AG04450 (cell line): ENCODE data around the gene MICALL2. TPM values are rescaled to one million over a fixed set of nuclear protein-coding genes. Genes with fewer than 3 reads are reported as not detected.

Experiments
- CTCF ChIA-PET: fragments of 300-600, 350-600 bp; formaldehyde crosslinking; extraction: SDS; loops from one replicate; lab custom pipeline; 2022; ENCODE audit warnings: antibody characterized with exemption, inconsistent platforms; lab: Charles Lee
- POLR2A ChIA-PET: fragments of 350-600 bp; formaldehyde crosslinking; extraction: SDS; loops from one replicate; lab custom pipeline; 2021; ENCODE audit warnings: antibody characterized with exemption, inconsistent platforms; lab: Yijun Ruan, JAX
- DNase-seq: peaks from one replicate; pipeline ENCODE4 v3.0.0-alpha.2; 2011; ENCODE audit warnings: low read depth, low spot score
- H3K27ac ChIP-seq: one replicate; pipeline ENCODE4 v1.5.1; 2012; ENCODE audit warnings: low read depth, low read length, control low read depth
- H3K27me3 ChIP-seq: one replicate; pipeline ENCODE4 v1.6.0; 2012; ENCODE audit warnings: low read length; ENCODE audit not compliant: control insufficient read depth, insufficient read depth
- H3K4me3 ChIP-seq: 2 replicates; pipeline ENCODE4 v1.5.1; 2011; ENCODE audit warnings: mild to moderate bottlenecking, low read depth, low read length, control low read depth
- H3K9me3 ChIP-seq: 2 replicates; pipeline ENCODE4 v1.5.1; 2012; ENCODE audit warnings: low read length; ENCODE audit not compliant: control insufficient read depth, insufficient read depth
- polyA minus RNA-seq: library from RNA; depleted of rRNA, polyadenylated mRNA; stranded (reverse); fragments of >200 nt; gene quantifications from 2 replicates; pipeline ENCODE4 v1.2.3, GENCODE V29; 2011; rRNA and poly(A)+ RNA removed
- polyA plus RNA-seq: library from polyadenylated mRNA; depleted of rRNA; stranded (reverse); fragments of >200 nt; gene quantifications from 2 replicates; pipeline ENCODE4 v1.2.3, GENCODE V29; 2011; rRNA removed
- TF ChIP-seq, protein P1 (sequence below): IDR thresholded peaks from 2 replicates; pipeline ENCODE4 v1.5.1; 2011; ENCODE audit warnings: low read depth, low read length, control low read depth, inconsistent platforms

MICALL2 gene
- polyA plus RNA-seq, result 8.5 and 9.6 TPM in 2 replicates
- polyA minus RNA-seq, result 7.3 and 10.3 TPM in 2 replicates

DNA sequence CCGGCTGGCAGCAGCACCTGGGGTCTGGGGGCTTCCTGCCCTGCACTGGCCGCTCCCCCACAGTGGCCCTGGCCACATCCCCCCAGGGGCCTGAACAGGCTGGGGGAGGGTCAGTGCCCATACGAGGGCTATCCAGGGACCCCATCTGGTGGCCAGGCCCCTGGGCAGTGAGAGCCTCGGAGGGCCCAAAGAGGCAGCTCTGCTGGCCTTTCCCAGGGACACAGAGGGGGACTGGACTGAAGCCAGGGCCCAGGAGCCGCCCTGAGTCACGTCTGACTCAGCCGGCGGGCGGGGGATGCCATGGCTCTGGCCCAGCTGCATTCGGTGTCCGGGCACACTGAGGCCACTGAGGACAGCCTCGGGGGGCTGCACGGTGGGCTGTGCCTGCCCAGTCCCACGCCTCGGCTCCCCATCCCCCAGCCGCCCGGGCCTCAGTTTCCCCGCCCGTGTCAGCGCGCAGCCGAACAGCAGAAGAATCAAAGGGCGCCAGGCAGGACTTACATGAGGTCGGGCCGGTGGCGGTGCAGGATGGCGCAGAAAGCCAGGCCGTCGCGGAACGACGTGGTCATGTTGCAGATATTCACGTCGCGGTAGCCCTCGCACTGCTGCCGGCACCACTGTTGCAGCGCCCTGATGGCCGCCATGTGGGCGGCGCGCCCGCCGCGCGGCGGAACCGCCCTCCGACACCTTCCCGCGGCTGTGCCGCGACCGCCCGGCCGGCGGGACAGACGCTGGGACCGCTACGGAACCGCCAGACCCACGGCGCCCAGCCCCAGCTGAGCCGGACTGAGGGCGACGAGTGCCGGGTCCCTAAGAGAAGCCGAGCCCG lies at the start of gene MICALL2:
TSS of gene MICALL2 (minus strand) at position 788 of the 829 bp plus-strand sequence. CDS start at position 644, 144 bp downstream.
- no peaks in the 10 kb centered on the region for H3K27me3 ChIP-seq
- peak; percentile 65 for DNase-seq
- peak within 1 kb of the TSS; percentile 92 for H3K4me3 ChIP-seq
- ChIA-PET CTCF (interaction anchor here (0.6 kb wide), 1 partner anchor 255 kb away, joined by 3 read pairs; no protein-coding TSS in a partner anchor), POLR2A (interaction anchor here (0.5 to 1.6 kb wide), 6 partner anchors 11 to 554 kb away, joined by 3 to 6 read pairs (median 4); no protein-coding TSS in a partner anchor)
- TF ChIP-seq, protein P1, sequence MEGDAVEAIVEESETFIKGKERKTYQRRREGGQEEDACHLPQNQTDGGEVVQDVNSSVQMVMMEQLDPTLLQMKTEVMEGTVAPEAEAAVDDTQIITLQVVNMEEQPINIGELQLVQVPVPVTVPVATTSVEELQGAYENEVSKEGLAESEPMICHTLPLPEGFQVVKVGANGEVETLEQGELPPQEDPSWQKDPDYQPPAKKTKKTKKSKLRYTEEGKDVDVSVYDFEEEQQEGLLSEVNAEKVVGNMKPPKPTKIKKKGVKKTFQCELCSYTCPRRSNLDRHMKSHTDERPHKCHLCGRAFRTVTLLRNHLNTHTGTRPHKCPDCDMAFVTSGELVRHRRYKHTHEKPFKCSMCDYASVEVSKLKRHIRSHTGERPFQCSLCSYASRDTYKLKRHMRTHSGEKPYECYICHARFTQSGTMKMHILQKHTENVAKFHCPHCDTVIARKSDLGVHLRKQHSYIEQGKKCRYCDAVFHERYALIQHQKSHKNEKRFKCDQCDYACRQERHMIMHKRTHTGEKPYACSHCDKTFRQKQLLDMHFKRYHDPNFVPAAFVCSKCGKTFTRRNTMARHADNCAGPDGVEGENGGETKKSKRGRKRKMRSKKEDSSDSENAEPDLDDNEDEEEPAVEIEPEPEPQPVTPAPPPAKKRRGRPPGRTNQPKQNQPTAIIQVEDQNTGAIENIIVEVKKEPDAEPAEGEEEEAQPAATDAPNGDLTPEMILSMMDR, result no peak
- peak within 1 kb of the TSS; percentile 88 for H3K27ac ChIP-seq
- no peaks in the 10 kb centered on the region; the same call in 1 of the 2 replicates for H3K9me3 ChIP-seq

DNA sequence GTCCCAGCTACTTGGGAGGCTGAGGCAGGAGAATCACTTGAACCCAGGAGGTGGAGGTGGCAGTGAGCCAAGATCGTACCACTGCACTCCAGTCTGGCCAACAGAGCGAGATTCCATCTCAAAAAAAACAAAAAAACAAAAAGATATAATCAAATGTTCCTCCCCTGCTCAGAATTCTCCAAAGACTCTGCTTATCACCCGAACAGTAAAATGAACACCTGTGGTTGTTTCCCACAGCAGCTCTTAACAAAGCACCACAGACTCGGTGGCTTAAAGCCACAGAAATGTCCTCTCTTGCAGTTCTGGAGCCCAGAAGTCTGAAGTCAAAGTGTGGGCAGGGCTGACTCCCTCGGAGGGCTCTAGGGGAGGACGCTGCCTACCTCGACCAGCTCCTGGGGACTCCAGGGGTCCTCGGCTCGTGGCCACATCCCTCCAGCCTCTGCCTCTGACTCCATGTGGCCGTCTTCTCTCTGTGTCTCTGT lies 49.0 kb upstream of the MICALL2 start:
- no peaks in the 10 kb centered on the region; the same call in 1 of the 2 replicates for H3K9me3 ChIP-seq
- H3K27me3 ChIP-seq, result no peaks in the 10 kb centered on the region
- TF ChIP-seq, protein P1, result no peak
- ChIA-PET CTCF (interaction anchor here (0.6 kb wide), 1 partner anchor 907 kb away, joined by 5 read pairs; no protein-coding TSS in a partner anchor), POLR2A (no interaction called here)
- no peak for DNase-seq
- H3K27ac ChIP-seq, result no peak overlapping the region
- H3K4me3 ChIP-seq, result no peak overlapping the region

DNA sequence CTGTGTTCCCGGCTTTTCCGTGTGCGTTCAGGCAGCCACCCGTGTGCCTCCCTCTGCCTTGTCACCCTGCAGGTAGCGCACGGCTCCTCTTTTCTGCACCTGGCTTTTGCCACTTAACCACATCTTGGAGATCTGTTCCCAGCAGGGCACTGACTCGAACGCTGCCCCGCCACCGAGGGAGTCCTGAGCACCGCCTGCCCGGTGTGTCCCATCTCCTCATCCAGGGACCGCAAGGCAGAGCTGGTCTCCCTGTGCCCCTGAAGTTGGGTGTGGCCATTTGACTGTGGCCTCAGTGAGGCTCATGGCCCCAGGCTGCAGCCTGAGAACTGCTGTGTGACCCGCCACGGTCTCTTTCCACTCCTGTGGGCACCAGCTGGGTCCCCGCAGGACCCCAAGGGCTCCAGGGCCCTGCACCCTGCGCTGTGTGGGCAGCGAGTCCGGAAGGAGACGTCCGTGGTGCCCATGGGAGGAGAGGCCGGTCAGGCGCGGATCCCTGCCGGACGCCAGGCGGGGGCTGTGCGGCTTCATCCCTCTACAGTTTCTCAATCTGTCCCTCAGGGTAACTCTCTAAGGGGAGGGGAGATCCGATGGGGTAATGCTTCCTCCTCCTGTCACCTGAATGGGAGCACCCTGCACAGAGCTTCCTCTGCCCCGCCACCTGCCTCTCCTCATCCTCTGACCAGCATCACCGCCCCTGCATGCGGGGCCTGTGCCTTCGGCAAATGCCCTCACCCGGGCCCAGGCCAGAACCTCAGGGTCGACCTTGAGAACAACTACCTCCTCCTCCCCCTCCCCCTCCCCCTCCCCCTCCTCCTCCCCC lies 46.7 kb upstream of the MICALL2 start:
- POLR2A ChIA-PET, result no interaction called here
- TF ChIP-seq, protein P1, result no peak

DNA sequence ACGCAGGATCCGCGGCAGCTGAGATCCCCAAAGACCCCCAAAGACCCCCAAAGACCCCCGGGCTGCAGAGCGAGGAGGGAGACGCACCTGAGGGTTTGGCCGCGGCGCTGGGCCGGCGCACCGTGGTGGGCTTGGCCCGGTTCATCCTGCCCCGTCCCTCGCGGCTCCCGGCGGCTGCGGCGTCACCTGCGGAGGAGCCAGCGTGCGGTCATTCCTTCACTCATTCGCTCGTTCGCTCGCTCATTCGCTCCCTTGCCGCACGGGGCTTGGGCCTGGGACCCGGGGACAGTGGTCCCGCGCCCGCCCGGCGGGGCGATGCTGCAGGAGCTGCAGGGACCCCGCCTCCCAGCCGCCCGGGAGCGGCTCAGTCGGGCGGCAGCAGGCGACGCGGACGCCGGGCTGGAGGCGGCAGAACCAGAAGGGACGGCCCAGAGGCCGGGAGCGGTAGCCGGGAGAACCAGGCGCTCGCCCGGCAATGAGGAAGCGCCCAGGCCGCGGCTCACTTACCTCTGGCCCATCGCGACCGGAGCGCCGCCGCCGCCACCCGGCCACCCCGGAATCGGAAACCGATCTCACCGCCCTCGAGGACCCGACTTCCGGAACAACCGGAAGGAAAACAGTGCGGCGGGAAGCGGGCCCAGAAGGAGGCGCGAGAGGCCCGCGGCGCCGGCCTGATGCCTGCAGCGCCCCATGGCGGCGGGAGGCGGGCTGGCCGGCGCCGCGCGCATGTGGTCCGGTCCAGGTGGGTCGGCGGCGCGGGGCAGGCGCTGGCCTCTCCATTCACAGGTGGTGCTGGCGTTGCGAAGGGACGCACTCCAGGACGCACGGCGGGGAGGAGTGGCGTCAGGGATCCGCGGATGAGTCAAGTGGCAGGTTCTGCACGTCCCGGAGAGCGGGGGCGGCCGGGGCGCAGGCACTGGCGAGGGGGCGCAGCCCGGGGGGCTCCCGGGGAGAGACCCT lies 44.8 kb upstream of the MICALL2 start, which contains the start of gene INTS1:
TSS of gene INTS1 (minus strand) at position 574 of the 960 bp plus-strand sequence. CDS start at position 145, 429 bp downstream.
- no peak within 1 kb of the TSS for H3K27ac ChIP-seq
- POLR2A ChIA-PET, result interaction anchor here (0.6 kb wide), 1 partner anchor 33 kb away, joined by 3 read pairs; no protein-coding TSS in a partner anchor
- CTCF ChIA-PET, result interaction anchor here (0.6 to 2.1 kb wide), 3 partner anchors 9 to 335 kb away, joined by 3 to 7 read pairs (median 5); no protein-coding TSS in a partner anchor

More for the DNA sequence above, 46.7 kb upstream of the MICALL2 start:
- Histone ChIP-seq H3K27ac (no peak overlapping the region), H3K27me3 (no peaks in the 10 kb centered on the region), H3K4me3 (no peak overlapping the region), H3K9me3 (no peaks in the 10 kb centered on the region)
- DNase-seq, result no peak
- CTCF ChIA-PET, result interaction anchor here (2.1 kb wide), 1 partner anchor 32 kb away, joined by 7 read pairs; no protein-coding TSS in a partner anchor

More for the DNA sequence above, 44.8 kb upstream of the MICALL2 start, which contains the start of gene INTS1:
- Histone ChIP-seq H3K9me3 (no peaks in the 10 kb centered on the region), H3K27me3 (no peaks in the 10 kb centered on the region), H3K4me3 (peak within 1 kb of the TSS; percentile 84)
- DNase-seq, result peak; percentile 63
- TF ChIP-seq, protein P1, result peak; percentile 61
